ENCODE measurements around the gene TNFRSF21. TPM values are rescaled to one million over a fixed set of nuclear protein-coding genes. Genes with fewer than 3 reads are reported as not detected.

Gene TNFRSF21
- total and polyA plus RNA-seq, 2 of the 8 experiments (the other 6 are each of a cell fraction or from before 2014, with no cell fraction given) = 16.4 to 52.7 TPM

DNA sequence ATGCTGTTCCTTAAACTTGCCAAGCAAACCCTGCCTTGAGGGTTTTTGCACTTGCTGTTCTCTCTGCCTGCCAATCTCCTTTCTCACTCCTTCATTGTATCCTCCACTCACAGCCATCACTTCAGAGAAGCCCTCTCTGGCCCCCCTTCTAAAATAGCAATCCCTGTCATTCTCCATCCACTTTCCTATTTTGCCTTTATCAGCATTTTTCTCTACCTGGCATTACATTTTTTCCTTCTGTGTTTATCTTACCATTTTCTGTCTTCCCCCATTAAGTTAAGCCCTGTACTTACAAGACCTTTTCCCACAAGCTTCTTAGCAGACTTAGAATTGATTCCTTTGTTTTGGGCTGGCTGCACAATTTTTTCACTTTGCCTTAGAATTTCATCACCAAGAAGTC is 26.6 kb upstream of the TNFRSF21 start (continued):
- no peak for TF ChIP-seq BACH1 (IDR thresholded peaks at IDR 0.05; ENCODE audit: low read length)
- TF ChIP-seq YY1 (IDR thresholded peaks at IDR 0.05; ENCODE audit: low read depth, low read length) = no peak
- no peak for TF ChIP-seq HDAC6 (IDR thresholded peaks at IDR 0.05; ENCODE audit: low read depth, low read length)
- TF ChIP-seq JUND (IDR thresholded peaks at IDR 0.05; ENCODE audit: low read length) = no peak
- TF ChIP-seq RNF2 (IDR thresholded peaks at IDR 0.05; ENCODE audit: borderline replicate concordance, low read depth, low read length, missing control alignments, poor library complexity, severe bottlenecking) = no peak
- TF ChIP-seq CREB1 (IDR thresholded peaks at IDR 0.05) = no peak
